GM12892 (cell line): ENCODE results near the gene NKX1-1.

Experiments used
- POLR2A ChIP-seq: IDR thresholded peaks from 2 replicates; pipeline ENCODE4 v1.6.1; 2011; ENCODE audit warnings: low read depth, low read length, control low read depth
- POLR2AphosphoS5 ChIP-seq: IDR thresholded peaks from 2 replicates; pipeline ENCODE4 v1.6.1; 2011; ENCODE audit warnings: low read depth, low read length, control low read depth
- TAF1 ChIP-seq: IDR thresholded peaks from 2 replicates; pipeline ENCODE4 v1.6.1; 2011; ENCODE audit warnings: low read depth, mild to moderate bottlenecking, control low read depth, low read length, borderline replicate concordance

DNA sequence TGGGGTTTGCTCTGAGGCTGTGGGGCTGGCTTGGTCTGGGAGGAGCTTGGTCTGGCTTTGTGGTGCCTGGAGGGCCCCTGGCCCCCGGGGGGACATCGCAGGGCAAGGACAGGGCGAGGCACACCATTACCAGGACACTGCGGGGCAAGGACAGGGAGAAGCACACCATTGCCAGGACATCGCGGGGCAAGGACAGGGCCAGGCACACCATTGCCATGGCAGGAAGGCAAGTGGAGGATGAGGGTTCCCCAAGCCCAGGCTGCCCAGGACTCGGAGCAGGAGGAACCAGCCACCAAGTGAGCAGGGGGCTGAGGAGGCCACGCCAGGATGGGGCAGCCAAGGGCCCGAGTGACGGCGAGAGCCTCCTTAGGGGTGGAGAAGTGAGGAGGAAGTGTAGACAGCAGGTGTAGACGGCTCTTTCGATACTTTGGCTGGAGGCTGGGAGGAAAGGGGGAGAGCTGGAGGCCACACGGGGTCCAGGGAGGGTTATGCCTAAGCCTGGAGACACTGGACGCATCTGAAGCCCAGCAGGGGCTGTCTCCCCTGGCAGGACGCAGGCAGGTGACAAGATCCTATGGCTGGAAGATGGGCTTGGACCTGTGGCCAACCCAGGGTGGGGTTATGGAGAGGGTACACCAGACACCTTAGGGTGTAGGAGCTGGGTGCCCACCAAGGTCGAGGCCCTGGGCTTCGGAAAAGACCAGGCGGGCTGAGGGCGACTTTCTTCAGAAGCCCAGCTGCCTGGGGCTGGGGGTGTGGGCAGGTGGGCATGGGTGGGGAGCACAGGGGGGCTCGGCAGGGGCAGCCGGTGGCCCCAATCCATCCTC lies 7.3 kb downstream of the NKX1-1 start:
- TF ChIP-seq POLR2A (no peak), POLR2AphosphoS5 (no peak), TAF1 (no peak)
